A549 (cell line): ENCODE measurements around the gene FMNL2.

Source experiments
- FOSL2 ChIP-seq, 2 experiments: fragments of 450-650 bp in 1 of 2; fragments of >200 bp in 1 of 2; sonication (Bioruptor Twin) in 1 of 2; formaldehyde crosslinking; IDR thresholded peaks; 2 replicates each; pipeline versions ENCODE4 v1.5.0 to v1.6.1; 2016 to 2020; ENCODE audit warnings: mild to moderate bottlenecking in 1 of 2, moderate library complexity in 1 of 2
- HDAC2 ChIP-seq: fragments of 200-600 bp; sonication (generic); IDR thresholded peaks from 2 replicates; pipeline ENCODE4 v1.6.1; 2016
- JUN ChIP-seq, 2 experiments: fragments of >200 bp; sonication (Bioruptor Twin); formaldehyde crosslinking; IDR thresholded peaks; 2 replicates in 1 of 2; 3 replicates in 1 of 2; pipeline ENCODE4 v1.6.1; 2016 to 2017
- KDM5A ChIP-seq: fragments of 200-600 bp; sonication (generic); IDR thresholded peaks from 2 replicates; pipeline ENCODE4 v1.6.1; 2016; ENCODE audit warnings: antibody characterized with exemption, mild to moderate bottlenecking
- RAD21 ChIP-seq, 2 experiments: fragments of >200 bp in 1 of 2; sonication (Bioruptor Twin) in 1 of 2; formaldehyde crosslinking in 1 of 2; IDR thresholded peaks in 1 of 2; conservative IDR thresholded peaks in 1 of 2; 2 replicates in 1 of 2; 3 replicates in 1 of 2; pipeline ENCODE4 v1.6.1; 2012 to 2018; ENCODE audit warnings: inconsistent platforms in 1 of 2
- RFX5 ChIP-seq: fragments of 450-650 bp; IDR thresholded peaks from 2 replicates; pipeline ENCODE4 v1.7.1; 2014; ENCODE audit warnings: antibody characterized with exemption, mild to moderate bottlenecking, moderate library complexity
- TF ChIP-seq, protein P1 (sequence below): fragments of >200 bp; sonication (Bioruptor Twin); formaldehyde crosslinking; IDR thresholded peaks from 3 replicates; pipeline ENCODE4 v1.5.1; 2016
- TF ChIP-seq, protein P2 (sequence below): IDR thresholded peaks from 2 replicates; pipeline ENCODE4 v1.6.1; 2012

DNA sequence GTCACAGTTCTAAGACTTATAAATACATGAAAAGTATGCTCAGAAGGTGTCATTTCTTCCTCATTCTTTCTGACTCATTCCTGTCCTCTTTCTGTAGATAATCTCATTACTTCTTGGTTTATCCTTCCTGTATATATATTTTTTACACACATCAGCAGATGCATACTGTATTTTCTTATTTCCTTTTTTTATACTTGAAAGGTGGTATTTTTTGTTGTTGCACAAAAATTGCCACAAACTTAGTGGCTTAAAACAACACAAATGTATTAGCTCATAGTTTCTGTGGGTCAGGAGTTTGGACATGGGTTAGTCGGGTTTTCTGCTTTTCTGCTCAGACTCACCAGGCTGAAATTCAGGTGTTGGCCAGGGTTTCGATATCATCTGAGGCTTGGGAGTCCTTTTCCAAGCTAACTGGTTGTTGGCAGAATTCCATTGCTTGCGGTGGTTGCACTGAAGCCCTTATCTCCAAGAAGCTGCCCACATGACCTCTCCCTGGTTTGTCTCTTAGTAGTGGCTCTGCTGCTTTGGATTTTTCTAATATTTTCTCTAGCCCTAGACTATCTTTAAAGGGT is 162.6 kb downstream of the FMNL2 start:
- TF ChIP-seq, protein P1, sequence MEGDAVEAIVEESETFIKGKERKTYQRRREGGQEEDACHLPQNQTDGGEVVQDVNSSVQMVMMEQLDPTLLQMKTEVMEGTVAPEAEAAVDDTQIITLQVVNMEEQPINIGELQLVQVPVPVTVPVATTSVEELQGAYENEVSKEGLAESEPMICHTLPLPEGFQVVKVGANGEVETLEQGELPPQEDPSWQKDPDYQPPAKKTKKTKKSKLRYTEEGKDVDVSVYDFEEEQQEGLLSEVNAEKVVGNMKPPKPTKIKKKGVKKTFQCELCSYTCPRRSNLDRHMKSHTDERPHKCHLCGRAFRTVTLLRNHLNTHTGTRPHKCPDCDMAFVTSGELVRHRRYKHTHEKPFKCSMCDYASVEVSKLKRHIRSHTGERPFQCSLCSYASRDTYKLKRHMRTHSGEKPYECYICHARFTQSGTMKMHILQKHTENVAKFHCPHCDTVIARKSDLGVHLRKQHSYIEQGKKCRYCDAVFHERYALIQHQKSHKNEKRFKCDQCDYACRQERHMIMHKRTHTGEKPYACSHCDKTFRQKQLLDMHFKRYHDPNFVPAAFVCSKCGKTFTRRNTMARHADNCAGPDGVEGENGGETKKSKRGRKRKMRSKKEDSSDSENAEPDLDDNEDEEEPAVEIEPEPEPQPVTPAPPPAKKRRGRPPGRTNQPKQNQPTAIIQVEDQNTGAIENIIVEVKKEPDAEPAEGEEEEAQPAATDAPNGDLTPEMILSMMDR: no peak
- no peak for TF ChIP-seq RFX5
- no peak for TF ChIP-seq FOSL2 (IDR thresholded peaks at IDR 0.05)
- no peak for TF ChIP-seq FOSL2 (CRISPR knock-in tag; IDR thresholded peaks at IDR 0.05)
- no peak for TF ChIP-seq HDAC2
- no peak for TF ChIP-seq KDM5A
- no peak for TF ChIP-seq JUN (IDR thresholded peaks at IDR 0.05)
- no peak for TF ChIP-seq RAD21 (conservative IDR thresholded peaks at IDR 0.05 in 1 of 2, IDR thresholded peaks at IDR 0.05 in 1 of 2)
- TF ChIP-seq, protein P2, sequence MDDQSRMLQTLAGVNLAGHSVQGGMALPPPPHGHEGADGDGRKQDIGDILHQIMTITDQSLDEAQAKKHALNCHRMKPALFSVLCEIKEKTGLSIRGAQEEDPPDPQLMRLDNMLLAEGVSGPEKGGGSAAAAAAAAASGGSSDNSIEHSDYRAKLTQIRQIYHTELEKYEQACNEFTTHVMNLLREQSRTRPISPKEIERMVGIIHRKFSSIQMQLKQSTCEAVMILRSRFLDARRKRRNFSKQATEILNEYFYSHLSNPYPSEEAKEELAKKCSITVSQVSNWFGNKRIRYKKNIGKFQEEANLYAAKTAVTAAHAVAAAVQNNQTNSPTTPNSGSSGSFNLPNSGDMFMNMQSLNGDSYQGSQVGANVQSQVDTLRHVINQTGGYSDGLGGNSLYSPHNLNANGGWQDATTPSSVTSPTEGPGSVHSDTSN: no peak
